Measurements from ENCODE around the gene FIGNL1.

DNA sequence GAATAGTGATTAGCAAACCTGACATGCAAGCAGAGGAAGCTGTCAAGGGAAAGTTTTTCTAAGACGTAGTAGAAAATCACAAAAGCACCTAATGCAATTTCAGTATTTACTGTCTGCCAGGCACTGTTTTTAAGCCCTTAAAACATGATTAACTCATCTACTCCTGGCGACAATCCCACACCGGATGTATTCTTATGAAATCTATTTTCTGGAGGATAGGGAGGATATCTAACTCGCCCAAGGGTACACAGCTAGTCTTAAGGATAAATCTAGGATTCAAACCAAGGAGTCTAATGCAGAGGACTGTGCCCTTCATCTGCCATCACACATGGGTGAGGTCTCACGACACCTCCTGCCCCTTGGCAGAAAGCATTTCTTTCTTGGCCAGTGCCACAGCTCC lies 47.8 kb upstream of the FIGNL1 start:
- TF ChIP-seq, protein P1, sequence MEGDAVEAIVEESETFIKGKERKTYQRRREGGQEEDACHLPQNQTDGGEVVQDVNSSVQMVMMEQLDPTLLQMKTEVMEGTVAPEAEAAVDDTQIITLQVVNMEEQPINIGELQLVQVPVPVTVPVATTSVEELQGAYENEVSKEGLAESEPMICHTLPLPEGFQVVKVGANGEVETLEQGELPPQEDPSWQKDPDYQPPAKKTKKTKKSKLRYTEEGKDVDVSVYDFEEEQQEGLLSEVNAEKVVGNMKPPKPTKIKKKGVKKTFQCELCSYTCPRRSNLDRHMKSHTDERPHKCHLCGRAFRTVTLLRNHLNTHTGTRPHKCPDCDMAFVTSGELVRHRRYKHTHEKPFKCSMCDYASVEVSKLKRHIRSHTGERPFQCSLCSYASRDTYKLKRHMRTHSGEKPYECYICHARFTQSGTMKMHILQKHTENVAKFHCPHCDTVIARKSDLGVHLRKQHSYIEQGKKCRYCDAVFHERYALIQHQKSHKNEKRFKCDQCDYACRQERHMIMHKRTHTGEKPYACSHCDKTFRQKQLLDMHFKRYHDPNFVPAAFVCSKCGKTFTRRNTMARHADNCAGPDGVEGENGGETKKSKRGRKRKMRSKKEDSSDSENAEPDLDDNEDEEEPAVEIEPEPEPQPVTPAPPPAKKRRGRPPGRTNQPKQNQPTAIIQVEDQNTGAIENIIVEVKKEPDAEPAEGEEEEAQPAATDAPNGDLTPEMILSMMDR (IDR thresholded peaks at IDR 0.05; ENCODE audit: insufficient read depth, low read depth, low read length), result no peak
- TF ChIP-seq EZH2 (IDR thresholded peaks at IDR 0.05; ENCODE audit: insufficient read depth, low read length), result no peak

All from astrocyte (in vitro differentiated cells and primary cell).